ENCODE data around the gene SLC9A3. TPM values are rescaled to one million over a fixed set of nuclear protein-coding genes. Genes with fewer than 3 reads are reported as not detected.

SLC9A3 gene
- total and polyA plus RNA-seq, 2 of the 13 experiments (the other 11 are each of a cell fraction or from before 2014, with no cell fraction given): 1.5 to 1.8 TPM

GRCh38 chr5:540071-540905, 16.0 kb upstream of the SLC9A3 start:
- H3K4me1 ChIP-seq (ENCODE audit: insufficient read depth, low read length): peaks cover 28% of the 10 kb centered on the region
- no peak for ATAC-seq
- WGBS (ENCODE audit: low lambda C conversion rate): 28% methylated on average over 15 of the region's 23 CpGs
- intact Hi-C loops (cut with micrococcal nuclease; ENCODE audit: unreplicated experiment) (no loop called here), in situ Hi-C loops (cut with HindIII; ENCODE audit: extremely low pct_ligation_motif_present, low pct_unique_long_range_greater_than_20kb) (no loop called here)
- H3K36me3 ChIP-seq (replicated peaks in 1 of 2; ENCODE audit: control insufficient read depth in 1 of 2, insufficient read depth in 2 of 2, low read length in 2 of 2): no peaks in the 10 kb centered on the region
- no TSS peak for BruUV-seq (replicated peaks)
- ChIA-PET POLR2A (no interaction called here), CTCF (ENCODE audit: low intra/inter-chr PET ratio, low total read pairs) (no interaction called here)
- no peaks in the 10 kb centered on the region for H3K79me2 ChIP-seq (ENCODE audit: insufficient read depth, low read length)
- H3K27ac ChIP-seq (ENCODE audit: extremely low read length, insufficient read depth, low read length): no peak overlapping the region
- DNase-seq (ENCODE audit: low spot score): no peak
- H3K9me3 ChIP-seq (ENCODE audit: low read length): no peaks in the 10 kb centered on the region
- H4K20me1 ChIP-seq (ENCODE audit: insufficient read depth, low read length): no peaks in the 10 kb centered on the region
- no peak overlapping the region for H3K4me2 ChIP-seq (ENCODE audit: low read depth, low read length)
- no peak overlapping the region for H3K9ac ChIP-seq (ENCODE audit: insufficient read depth, low read depth, low read length)
- peaks cover 22 to 64% of the 10 kb centered on the region in 2 experiments; a peak in 4 of 5 replicates for H3K27me3 ChIP-seq (ENCODE audit: control insufficient read depth in 1 of 2, insufficient read depth in 2 of 2, low read length in 2 of 2)
- H2AFZ ChIP-seq (ENCODE audit: low read length): no peak overlapping the region
- FAIRE-seq: no peak
- no peak overlapping the region for H3K4me3 ChIP-seq (replicated peaks in 1 of 3; ENCODE audit: insufficient read depth in 1 of 3, low read depth in 2 of 3, low read length in 3 of 3)
- no peak for TF ChIP-seq ZNF251 (CRISPR knock-in tag; IDR thresholded peaks at IDR 0.05)
- no peak for TF ChIP-seq CHD4 (IDR thresholded peaks at IDR 0.05; ENCODE audit: borderline replicate concordance, low read length)
- TF ChIP-seq EP300 (IDR thresholded peaks at IDR 0.05; ENCODE audit: low read depth in 2 of 2, low read length in 2 of 2): no peak
- TF ChIP-seq EP300 (CRISPR knock-in tag; IDR thresholded peaks at IDR 0.05; ENCODE audit: borderline replicate concordance): no peak
- TF ChIP-seq NR1H2 (CRISPR knock-in tag; IDR thresholded peaks at IDR 0.05; ENCODE audit: borderline replicate concordance, low read depth): no peak
- TF ChIP-seq ZBED4 (CRISPR knock-in tag; IDR thresholded peaks at IDR 0.05; ENCODE audit: borderline replicate concordance): no peak
- no peak for TF ChIP-seq BRD4 (CRISPR knock-in tag; IDR thresholded peaks at IDR 0.05)
- TF ChIP-seq GPN1 (CRISPR knock-in tag; IDR thresholded peaks at IDR 0.05; ENCODE audit: borderline replicate concordance): no peak
- TF ChIP-seq, protein P1, sequence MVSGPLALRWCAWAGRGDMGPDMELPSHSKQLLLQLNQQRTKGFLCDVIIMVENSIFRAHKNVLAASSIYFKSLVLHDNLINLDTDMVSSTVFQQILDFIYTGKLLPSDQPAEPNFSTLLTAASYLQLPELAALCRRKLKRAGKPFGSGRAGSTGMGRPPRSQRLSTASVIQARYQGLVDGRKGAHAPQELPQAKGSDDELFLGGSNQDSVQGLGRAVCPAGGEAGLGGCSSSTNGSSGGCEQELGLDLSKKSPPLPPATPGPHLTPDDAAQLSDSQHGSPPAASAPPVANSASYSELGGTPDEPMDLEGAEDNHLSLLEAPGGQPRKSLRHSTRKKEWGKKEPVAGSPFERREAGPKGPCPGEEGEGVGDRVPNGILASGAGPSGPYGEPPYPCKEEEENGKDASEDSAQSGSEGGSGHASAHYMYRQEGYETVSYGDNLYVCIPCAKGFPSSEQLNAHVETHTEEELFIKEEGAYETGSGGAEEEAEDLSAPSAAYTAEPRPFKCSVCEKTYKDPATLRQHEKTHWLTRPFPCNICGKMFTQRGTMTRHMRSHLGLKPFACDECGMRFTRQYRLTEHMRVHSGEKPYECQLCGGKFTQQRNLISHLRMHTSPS (CRISPR knock-in tag; IDR thresholded peaks at IDR 0.05; ENCODE audit: low read depth): no peak
- TF ChIP-seq UBTF (CRISPR knock-in tag; IDR thresholded peaks at IDR 0.05): no peak

Measured in HepG2 (cell line).